Measurements from ENCODE around the gene TRAF2.

DNA sequence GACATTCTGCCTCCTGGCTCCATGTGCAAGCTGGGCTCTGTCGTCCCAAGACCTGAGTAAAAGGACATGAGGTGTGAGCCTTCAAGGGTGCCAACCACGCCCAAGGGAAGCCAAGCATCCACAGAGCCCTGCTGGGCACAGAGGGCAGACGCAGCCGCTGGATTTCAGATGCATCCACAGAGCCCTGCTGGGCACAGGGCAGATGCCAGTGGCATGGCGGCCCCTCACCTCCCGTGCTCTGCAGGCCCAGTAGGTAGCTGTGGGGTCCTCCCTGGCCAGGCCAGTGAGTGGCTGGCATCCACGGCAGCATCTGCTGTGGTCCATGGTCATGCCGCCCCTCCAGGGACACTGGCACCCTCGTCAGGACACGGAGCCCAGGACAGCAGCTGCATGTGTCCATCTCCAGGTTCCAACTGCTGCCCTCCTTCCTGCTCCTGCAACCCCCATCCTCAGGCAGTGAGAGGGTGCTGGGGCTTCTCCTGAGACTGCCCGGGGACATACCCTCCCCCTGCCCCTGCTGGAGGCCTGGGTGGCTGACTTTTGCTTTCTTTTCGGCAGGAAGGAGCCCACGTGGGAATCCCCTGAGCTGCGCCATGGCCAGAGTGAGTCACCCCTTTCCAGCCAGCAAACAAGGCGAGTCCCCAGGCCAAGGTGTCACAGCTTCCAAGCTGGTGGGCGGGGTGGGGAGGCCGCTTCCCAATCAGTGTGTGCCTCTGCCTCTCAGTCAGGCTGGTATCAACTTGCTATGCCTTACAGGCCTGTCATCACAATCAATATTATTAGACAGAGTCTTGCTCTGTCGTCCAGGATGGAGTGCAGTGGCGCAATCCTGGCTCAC lies 4.0 kb upstream of the TRAF2 start:
- TF ChIP-seq, protein P1, sequence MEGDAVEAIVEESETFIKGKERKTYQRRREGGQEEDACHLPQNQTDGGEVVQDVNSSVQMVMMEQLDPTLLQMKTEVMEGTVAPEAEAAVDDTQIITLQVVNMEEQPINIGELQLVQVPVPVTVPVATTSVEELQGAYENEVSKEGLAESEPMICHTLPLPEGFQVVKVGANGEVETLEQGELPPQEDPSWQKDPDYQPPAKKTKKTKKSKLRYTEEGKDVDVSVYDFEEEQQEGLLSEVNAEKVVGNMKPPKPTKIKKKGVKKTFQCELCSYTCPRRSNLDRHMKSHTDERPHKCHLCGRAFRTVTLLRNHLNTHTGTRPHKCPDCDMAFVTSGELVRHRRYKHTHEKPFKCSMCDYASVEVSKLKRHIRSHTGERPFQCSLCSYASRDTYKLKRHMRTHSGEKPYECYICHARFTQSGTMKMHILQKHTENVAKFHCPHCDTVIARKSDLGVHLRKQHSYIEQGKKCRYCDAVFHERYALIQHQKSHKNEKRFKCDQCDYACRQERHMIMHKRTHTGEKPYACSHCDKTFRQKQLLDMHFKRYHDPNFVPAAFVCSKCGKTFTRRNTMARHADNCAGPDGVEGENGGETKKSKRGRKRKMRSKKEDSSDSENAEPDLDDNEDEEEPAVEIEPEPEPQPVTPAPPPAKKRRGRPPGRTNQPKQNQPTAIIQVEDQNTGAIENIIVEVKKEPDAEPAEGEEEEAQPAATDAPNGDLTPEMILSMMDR (IDR thresholded peaks at IDR 0.05; ENCODE audit: control extremely low read depth in 1 of 3, insufficient read depth in 1 of 3, low read depth in 1 of 3, low read length in 3 of 3), result no peak
- TF ChIP-seq BRCA1 (IDR thresholded peaks at IDR 0.05; ENCODE audit: low read depth, low read length), result no peak

All from H1 (cell line).